GM19023 (cell line): Measurements from ENCODE around the gene NDUFS7.

Source experiments
- ATAC-seq: cut with Tn5 transposase; IDR thresholded peaks from one replicate; pipeline ENCODE4 v1.9.1; 2021; ENCODE audit warnings: mild to moderate bottlenecking, moderate library complexity; ENCODE audit not compliant: unreplicated experiment

NDUFS7 gene

GRCh38 chr19:1399745-1400144 lies 16.0 kb downstream of the NDUFS7 start:
- no peak for ATAC-seq

- no peak for ATAC-seq
These were observed 16.8 kb downstream of the NDUFS7 start for GRCh38 chr19:1400281-1401137.

GRCh38 chr19:1401138-1401888 lies 17.6 kb downstream of the NDUFS7 start, which contains the start of gene GAMT:
GAMT (minus strand) TSS chr19:1401542; CDS start chr19:1401476, 66 bp downstream.
- no peak for ATAC-seq

GRCh38 chr19:1401889-1402217 lies 18.1 kb downstream of the NDUFS7 start:
- no peak for ATAC-seq

- no peak for ATAC-seq
These were observed 18.8 kb downstream of the NDUFS7 start for GRCh38 chr19:1402411-1403070.

- ATAC-seq: peak; percentile 81
These were observed 23.2 kb downstream of the NDUFS7 start for GRCh38 chr19:1406774-1407527.

GRCh38 chr19:1407528-1408299 lies 24.0 kb downstream of the NDUFS7 start, which contains the start of gene DAZAP1:
DAZAP1 (plus strand) TSS chr19:1407586; CDS start chr19:1407774, 188 bp downstream.
- ATAC-seq: peak; percentile 22

GRCh38 chr19:1408300-1409203 lies 24.8 kb downstream of the NDUFS7 start:
- ATAC-seq: peak; percentile 6

GRCh38 chr19:1409204-1410005 lies 25.7 kb downstream of the NDUFS7 start:
- no peak for ATAC-seq

GRCh38 chr19:1410136-1410786 lies 26.6 kb downstream of the NDUFS7 start:
- no peak for ATAC-seq

GRCh38 chr19:1410789-1411188 lies 27.1 kb downstream of the NDUFS7 start:
- no peak for ATAC-seq

- no peak for ATAC-seq
These were observed 27.8 kb downstream of the NDUFS7 start for GRCh38 chr19:1411255-1412191.

- no peak for ATAC-seq
These were observed 28.7 kb downstream of the NDUFS7 start for GRCh38 chr19:1412323-1412923.

- no peak for ATAC-seq
These were observed 29.5 kb downstream of the NDUFS7 start for GRCh38 chr19:1412995-1413800.
